Activated CD8-positive, alpha-beta T cell treated with anti-CD3 and anti-CD28 coated beads, Interleukin-2, amount 10 ng/mL, durations not matched to agents 7 days and 5 days (primary cell): Measurements from ENCODE around the gene ARHGAP12. TPM values are rescaled to one million over a fixed set of nuclear protein-coding genes. Genes with fewer than 3 reads are reported as not detected.

Experiments used
- ATAC-seq: fragments of 150-1000 bp; cut with Tn5 transposase; one replicate; pipeline ENCODE4 v1.10.0; 2021; ENCODE audit warnings: moderate library complexity
- CTCF ChIA-PET: fragments of 350-600 bp; sonication (Branson Sonifier 250); formaldehyde crosslinking; loops from one replicate; lab custom pipeline; 2021; ENCODE audit warnings: antibody characterized with exemption; lab: Charles Lee
- POLR2A ChIA-PET: fragments of 350-600 bp; sonication (Branson Sonifier 250); formaldehyde crosslinking; loops from one replicate; lab custom pipeline; 2021; ENCODE audit warnings: antibody characterized with exemption; lab: Charles Lee
- DNase-seq: peaks from one replicate; pipeline ENCODE4 v3.0.0-alpha.2; 2020
- H3K27ac Mint-ChIP-seq: one replicate; pipeline ENCODE4 v1.8.0; 2021; ENCODE audit warnings: mild to moderate bottlenecking, mixed read lengths
- H3K27me3 Mint-ChIP-seq: one replicate; pipeline ENCODE4 v1.8.0; 2021; ENCODE audit warnings: low read depth, mixed read lengths
- H3K36me3 Mint-ChIP-seq: one replicate; pipeline ENCODE4 v1.8.0; 2021; ENCODE audit warnings: low read depth, mixed read lengths
- H3K4me1 Mint-ChIP-seq: one replicate; pipeline ENCODE4 v1.8.0; 2021; ENCODE audit warnings: low read depth, mixed read lengths
- H3K4me3 Mint-ChIP-seq: one replicate; pipeline ENCODE4 v1.8.0; 2021; ENCODE audit warnings: mild to moderate bottlenecking, mixed read lengths
- H3K9me3 Mint-ChIP-seq: one replicate; pipeline ENCODE4 v1.8.0; 2022; ENCODE audit warnings: mixed read lengths; ENCODE audit not compliant: insufficient read depth
- total RNA-seq, 2 experiments: library from RNA; stranded (reverse); gene quantifications; one replicate each; pipeline ENCODE4 v1.2.3, GENCODE V29; 2021

Gene ARHGAP12
- total RNA-seq, 2 experiments from 2014 or later, result 4.9 to 5.5 TPM

DNA sequence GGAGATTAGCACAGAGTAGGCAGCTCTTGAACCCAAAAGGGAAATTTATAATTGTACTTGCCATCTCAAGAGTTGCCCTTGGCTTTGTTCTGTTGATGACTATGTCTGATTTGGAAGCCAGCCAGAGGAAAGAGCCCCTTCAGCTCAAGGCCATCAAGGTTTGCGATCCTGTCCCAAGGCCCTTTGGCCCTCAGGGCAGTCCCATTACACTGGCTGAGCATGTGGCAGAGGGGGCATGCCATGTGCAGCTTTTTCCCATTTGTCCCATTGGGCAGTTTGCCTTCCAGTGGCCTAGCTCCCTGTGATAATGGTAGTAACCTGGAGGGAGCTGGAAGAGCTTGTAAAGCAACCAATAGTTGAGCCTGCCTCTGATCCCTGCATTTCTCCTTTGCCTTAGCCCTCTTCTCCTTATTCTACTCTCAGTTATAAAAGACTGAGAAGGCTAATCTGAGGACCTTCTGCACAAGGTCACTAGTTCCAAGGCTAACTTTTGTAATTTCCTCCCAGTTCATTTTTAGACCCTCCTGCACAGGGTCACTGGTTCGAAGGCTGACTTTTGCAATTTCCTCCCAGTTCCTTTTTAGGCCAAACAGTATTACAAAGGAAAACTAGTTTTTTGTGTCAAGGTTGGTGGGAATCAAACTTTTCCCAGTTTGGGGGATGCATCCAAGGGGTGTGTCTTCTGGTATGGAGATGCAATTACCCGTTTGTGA is 31.0 kb upstream of the ARHGAP12 start:
- no peak for ATAC-seq
- CTCF ChIA-PET, result interaction anchor here (2.6 kb wide), 1 partner anchor 98 kb away, joined by 6 read pairs; no protein-coding TSS in a partner anchor
- POLR2A ChIA-PET, result no interaction called here

DNA sequence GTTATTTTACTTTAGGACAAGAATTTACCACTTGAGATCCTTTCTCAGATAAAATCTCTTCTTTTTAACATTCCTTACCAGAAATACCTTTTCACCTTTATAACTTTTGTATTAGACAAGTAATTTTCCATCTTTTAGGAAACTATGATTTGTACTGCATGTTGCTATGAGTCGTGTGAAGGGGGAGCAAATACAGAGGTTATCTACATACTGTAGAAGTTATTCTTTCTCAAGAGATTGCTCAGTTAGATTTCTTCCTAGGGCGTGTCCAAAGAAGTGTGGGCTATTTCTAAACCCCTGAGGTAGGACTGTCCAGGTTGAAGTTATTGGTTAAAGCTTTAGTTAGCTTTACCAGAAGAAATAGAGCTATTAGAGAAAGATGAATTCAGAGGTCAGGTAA is 30.2 kb upstream of the ARHGAP12 start:
- ATAC-seq (no peak), DNase-seq (no peak)
- Mint-ChIP-seq H3K4me1 (peaks cover 15% of the 10 kb centered on the region), H3K36me3 (peaks cover 6% of the 10 kb centered on the region), H3K9me3 (no peaks in the 10 kb centered on the region), H3K27me3 (peaks cover 3% of the 10 kb centered on the region), H3K4me3 (no peak overlapping the region), H3K27ac (no peak overlapping the region)
- ChIA-PET POLR2A (no interaction called here), CTCF (interaction anchor here (2.6 kb wide), 1 partner anchor 97 kb away, joined by 6 read pairs; no protein-coding TSS in a partner anchor)

More for the DNA sequence above, 31.0 kb upstream of the ARHGAP12 start:
- Mint-ChIP-seq H3K9me3 (no peaks in the 10 kb centered on the region), H3K27me3 (peaks cover 3% of the 10 kb centered on the region), H3K27ac (no peak overlapping the region), H3K4me1 (peaks cover 15% of the 10 kb centered on the region), H3K4me3 (no peak overlapping the region), H3K36me3 (peaks cover 2% of the 10 kb centered on the region)
- DNase-seq, result no peak

DNA sequence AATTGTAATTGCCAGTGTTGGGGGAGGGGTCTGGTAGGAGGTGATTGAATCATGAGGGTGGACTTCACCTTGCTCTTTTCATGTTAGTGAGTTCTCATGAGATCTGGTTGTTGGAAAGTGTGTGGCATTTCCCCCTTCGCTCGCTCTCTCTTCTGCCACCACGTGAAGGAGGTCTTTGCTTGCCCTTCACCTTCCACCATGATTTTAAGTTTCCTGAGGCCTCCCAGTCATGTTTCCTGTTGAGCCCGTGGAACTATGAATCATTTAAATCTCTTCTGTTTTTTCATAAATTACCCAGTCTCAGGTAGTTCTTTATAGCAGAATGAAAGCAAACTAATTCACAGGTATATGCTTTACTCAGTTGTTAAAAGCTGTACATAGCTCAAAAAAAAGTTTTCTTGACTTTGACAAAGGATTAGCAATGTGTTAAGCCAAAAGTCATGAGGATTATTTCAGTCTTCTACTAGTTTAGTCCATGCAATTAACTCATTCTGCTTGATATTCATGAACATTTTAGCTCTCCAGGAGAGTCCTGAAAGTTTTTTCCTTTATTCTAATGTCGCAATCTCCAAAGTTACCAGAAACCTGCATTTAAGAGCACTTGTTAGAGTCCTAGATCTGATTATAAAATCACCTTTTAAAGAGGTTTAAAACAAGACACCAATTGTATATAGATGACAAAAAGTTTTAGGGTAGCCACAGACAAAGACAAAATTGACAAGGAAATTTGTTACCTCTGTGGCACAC is 27.7 kb upstream of the ARHGAP12 start:
- POLR2A ChIA-PET, result no interaction called here
- DNase-seq, result no peak
- Mint-ChIP-seq H3K9me3 (peaks cover 3% of the 10 kb centered on the region), H3K27me3 (peaks cover 3% of the 10 kb centered on the region), H3K4me1 (peaks cover 12% of the 10 kb centered on the region), H3K36me3 (peaks cover 6% of the 10 kb centered on the region), H3K4me3 (no peak overlapping the region), H3K27ac (no peak overlapping the region)
- CTCF ChIA-PET, result interaction anchor here (0.6 kb wide), 1 partner anchor 184 kb away, joined by 3 read pairs; no protein-coding TSS in a partner anchor
- no peak for ATAC-seq

DNA sequence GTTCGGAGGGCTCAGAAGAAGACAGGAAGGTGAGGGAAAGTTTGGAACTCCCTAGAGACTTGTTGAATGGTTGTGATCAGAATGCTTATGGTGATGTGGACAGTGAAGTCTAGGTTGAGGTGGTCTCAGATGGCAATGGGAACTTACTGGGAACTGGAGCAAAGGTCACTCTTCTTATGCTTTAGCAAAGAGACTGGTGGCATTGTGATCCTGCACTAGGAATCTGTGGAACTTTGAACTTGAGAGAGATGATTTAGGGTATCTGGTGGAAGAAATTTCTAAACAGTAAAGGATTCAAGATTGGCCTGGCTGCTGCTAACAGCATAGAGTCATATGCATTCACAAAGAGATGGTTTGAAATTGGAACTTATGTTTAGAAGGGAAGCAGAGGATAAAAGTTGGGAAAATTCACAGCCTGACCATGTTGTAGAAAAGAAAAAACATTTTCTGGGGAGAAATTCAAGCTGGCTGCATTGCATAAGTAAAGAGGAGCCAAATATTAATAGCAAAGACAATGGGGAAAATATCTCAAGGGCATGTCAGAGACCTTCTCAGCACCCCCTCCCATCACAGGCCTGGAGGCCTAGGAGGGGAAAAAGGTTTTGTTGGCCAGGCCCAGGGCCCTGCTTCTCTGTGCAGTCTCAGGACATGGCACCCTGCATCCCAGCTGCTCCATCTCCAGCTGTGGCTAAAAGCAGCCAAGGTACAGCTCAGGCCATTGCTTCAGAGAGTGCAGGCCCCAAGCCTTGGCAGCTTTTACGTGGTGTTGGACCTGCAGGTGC is 26.0 kb upstream of the ARHGAP12 start:
- Mint-ChIP-seq H3K27ac (no peak overlapping the region), H3K9me3 (peaks cover 3% of the 10 kb centered on the region), H3K4me1 (peaks cover 9% of the 10 kb centered on the region), H3K36me3 (peaks cover 4% of the 10 kb centered on the region), H3K4me3 (no peak overlapping the region), H3K27me3 (no peaks in the 10 kb centered on the region)
- POLR2A ChIA-PET, result no interaction called here
- CTCF ChIA-PET, result no interaction called here
- ATAC-seq, result no peak
- no peak for DNase-seq

DNA sequence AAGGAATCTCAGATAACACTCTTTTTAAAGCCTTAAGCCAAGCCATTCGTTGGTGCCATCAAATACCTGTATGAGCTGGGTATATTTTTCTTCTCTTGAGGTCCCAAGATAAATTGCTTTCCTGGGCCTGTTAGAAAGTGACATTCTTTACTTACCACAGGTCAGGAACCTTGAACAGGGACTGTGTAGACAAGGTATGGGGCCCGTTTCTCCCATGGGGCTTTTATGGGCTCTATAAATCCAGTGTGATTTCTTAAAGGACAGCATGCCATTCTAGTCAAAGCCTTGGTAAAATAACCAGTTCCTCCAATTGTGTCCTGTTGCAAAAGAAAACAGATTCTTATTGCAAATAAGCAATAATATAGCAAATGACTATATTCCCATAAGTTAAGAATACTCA is 24.8 kb upstream of the ARHGAP12 start:
- CTCF ChIA-PET, result no interaction called here
- H3K27me3 Mint-ChIP-seq, result no peaks in the 10 kb centered on the region
- no peak overlapping the region for H3K27ac Mint-ChIP-seq
- H3K4me1 Mint-ChIP-seq, result peaks cover 9% of the 10 kb centered on the region
- no peak for DNase-seq
- H3K9me3 Mint-ChIP-seq, result peaks cover 3% of the 10 kb centered on the region
- no peak for ATAC-seq
- POLR2A ChIA-PET, result no interaction called here
- H3K4me3 Mint-ChIP-seq, result no peak overlapping the region
- peaks cover 4% of the 10 kb centered on the region for H3K36me3 Mint-ChIP-seq

DNA sequence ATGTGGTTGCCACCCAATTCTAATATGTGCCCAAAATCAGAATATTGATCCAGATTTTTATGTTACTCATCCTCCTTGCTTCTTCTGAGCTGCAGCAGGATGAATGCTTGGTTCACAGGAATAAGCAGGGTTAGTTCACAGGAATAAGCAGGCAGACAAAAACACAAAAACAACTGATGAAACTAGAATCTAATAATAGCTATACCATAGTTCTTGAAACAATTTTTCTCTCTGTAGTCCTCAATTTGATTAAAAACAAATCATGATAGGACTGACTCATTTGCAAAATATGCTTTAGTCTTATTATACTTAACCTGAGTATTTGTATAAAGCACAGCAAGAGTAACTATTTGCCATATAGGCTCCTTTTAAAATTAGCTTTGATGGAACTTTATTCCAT is 24.4 kb upstream of the ARHGAP12 start:
- Mint-ChIP-seq H3K4me3 (no peak overlapping the region), H3K27me3 (no peaks in the 10 kb centered on the region), H3K36me3 (peaks cover 4% of the 10 kb centered on the region), H3K27ac (no peak overlapping the region), H3K9me3 (peaks cover 3% of the 10 kb centered on the region), H3K4me1 (peaks cover 9% of the 10 kb centered on the region)
- DNase-seq (no peak), ATAC-seq (no peak)
- POLR2A ChIA-PET, result no interaction called here
- CTCF ChIA-PET, result no interaction called here

DNA sequence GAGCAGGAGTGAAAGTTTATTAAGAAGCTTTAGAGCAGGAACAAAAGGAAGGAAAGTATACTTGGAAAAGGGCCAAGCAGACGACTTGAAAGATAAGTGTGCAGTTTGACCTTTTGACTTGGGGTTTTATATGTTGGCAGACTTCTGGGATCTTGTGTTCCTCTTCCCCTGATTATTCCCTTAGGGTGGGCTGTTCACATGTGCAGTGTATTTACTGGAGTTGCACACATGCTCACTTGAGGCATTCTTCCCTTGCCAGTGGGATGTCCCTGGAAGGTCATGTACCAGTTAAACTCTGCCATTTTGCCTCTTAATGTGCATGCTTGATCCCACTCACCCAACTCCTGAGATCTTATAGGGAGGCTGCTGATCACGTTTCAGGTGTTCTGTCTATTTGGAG is 23.4 kb upstream of the ARHGAP12 start:
- peaks cover 3% of the 10 kb centered on the region for H3K9me3 Mint-ChIP-seq
- H3K27ac Mint-ChIP-seq, result no peak overlapping the region
- DNase-seq, result no peak
- CTCF ChIA-PET, result no interaction called here
- H3K36me3 Mint-ChIP-seq, result peaks cover 4% of the 10 kb centered on the region
- POLR2A ChIA-PET, result no interaction called here
- no peaks in the 10 kb centered on the region for H3K27me3 Mint-ChIP-seq
- ATAC-seq, result no peak
- H3K4me3 Mint-ChIP-seq, result no peak overlapping the region
- peaks cover 9% of the 10 kb centered on the region for H3K4me1 Mint-ChIP-seq

DNA sequence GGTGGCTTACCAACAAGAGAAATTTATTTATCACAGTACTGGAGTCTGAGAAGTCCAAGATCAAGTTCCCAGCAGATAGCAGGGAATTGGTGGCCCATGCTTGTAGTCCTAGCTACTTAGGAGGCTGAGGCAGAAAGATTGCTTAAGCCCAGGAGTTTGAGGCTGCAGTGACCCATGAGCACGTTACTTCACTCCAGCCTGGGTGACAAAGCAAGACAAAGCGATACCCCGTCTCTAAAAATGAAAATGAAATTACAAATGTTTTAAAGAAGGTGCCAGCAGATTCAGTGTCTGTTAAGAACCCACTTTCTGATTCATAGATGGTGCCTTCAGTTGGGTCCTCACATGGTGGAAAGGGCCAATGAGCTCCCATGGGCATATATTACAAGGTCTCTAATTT is 20.6 kb upstream of the ARHGAP12 start:
- H3K9me3 Mint-ChIP-seq, result peaks cover 3% of the 10 kb centered on the region
- DNase-seq (no peak), ATAC-seq (no peak)
- ChIA-PET POLR2A (no interaction called here), CTCF (interaction anchor here (1.5 kb wide), 1 partner anchor 36 kb away, joined by 3 read pairs; no protein-coding TSS in a partner anchor)
- no peaks in the 10 kb centered on the region for H3K36me3 Mint-ChIP-seq
- peaks cover 13% of the 10 kb centered on the region for H3K4me1 Mint-ChIP-seq
- no peak overlapping the region for H3K4me3 Mint-ChIP-seq
- H3K27me3 Mint-ChIP-seq, result no peaks in the 10 kb centered on the region
- no peak overlapping the region for H3K27ac Mint-ChIP-seq

DNA sequence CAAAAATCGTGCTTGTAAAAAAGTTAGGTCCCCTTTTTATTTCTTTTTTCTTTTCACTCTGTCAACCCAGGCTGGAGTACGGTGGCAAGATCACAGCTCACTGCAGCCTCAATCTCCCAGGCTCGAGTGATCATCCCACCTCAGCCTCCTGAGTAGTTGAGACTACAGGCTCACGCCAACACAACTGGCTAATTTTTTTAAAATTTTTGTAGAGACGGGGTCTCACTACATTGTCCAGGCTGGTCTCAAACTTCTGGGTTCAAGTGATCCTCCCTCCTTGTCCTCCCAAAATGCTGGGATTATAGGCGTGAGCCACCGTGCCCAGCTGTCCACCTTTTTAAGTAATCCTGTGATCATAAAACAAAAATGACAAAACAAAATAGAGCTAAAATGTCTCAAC is 19.4 kb upstream of the ARHGAP12 start:
- peaks cover 3% of the 10 kb centered on the region for H3K9me3 Mint-ChIP-seq
- H3K36me3 Mint-ChIP-seq, result no peaks in the 10 kb centered on the region
- H3K27me3 Mint-ChIP-seq, result no peaks in the 10 kb centered on the region
- H3K4me3 Mint-ChIP-seq, result no peak overlapping the region
- no peak for ATAC-seq
- H3K27ac Mint-ChIP-seq, result no peak overlapping the region
- DNase-seq, result no peak
- peaks cover 13% of the 10 kb centered on the region for H3K4me1 Mint-ChIP-seq
- POLR2A ChIA-PET, result no interaction called here
- CTCF ChIA-PET, result interaction anchor here (1.5 to 2.1 kb wide), 2 partner anchors 35 to 86 kb away, joined by 3 to 9 read pairs; no protein-coding TSS in a partner anchor

DNA sequence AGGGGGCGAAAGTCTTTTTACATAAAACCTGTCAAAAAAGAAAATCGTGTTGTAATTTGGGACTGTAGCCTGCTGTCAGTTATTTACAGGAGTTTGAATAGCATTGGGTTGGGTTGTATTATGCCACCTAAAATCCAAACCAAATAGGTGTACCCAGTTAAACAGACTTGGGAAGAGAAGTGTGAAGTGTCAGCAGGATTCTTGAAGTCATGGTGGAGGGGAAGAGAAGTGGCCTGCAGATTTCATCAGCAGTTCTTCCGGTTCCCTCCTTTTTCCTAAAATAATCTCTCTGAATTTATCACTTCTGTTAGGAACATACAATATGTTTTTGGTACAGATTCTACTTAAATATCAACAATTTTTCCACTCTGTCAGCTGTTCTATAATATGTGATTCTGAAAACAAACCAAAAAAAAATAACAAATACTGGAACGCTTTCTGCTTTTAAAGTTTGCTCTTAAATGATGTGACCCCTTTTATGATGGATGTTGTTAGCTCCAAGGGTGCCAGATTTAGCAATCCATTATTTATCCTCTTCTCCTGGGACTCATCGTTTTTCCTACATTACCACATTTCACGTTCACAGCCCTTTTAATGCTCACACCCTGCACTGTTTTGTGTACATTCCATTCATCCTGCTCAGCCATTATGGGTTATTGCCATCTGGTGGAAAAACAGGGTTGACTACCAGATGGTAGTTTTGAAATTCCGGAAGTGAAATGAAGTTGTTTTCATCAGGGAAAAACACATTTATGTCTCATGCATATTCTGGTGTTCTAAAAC is 18.7 kb upstream of the ARHGAP12 start:
- ChIA-PET POLR2A (no interaction called here), CTCF (interaction anchor here (0.8 to 2.1 kb wide), 2 partner anchors 26 to 85 kb away, joined by 3 to 9 read pairs; no protein-coding TSS in a partner anchor)
- ATAC-seq, result no peak
- no peak for DNase-seq
- Mint-ChIP-seq H3K4me3 (no peak overlapping the region), H3K27ac (no peak overlapping the region), H3K9me3 (no peaks in the 10 kb centered on the region), H3K4me1 (peaks cover 9% of the 10 kb centered on the region), H3K27me3 (no peaks in the 10 kb centered on the region), H3K36me3 (no peaks in the 10 kb centered on the region)

DNA sequence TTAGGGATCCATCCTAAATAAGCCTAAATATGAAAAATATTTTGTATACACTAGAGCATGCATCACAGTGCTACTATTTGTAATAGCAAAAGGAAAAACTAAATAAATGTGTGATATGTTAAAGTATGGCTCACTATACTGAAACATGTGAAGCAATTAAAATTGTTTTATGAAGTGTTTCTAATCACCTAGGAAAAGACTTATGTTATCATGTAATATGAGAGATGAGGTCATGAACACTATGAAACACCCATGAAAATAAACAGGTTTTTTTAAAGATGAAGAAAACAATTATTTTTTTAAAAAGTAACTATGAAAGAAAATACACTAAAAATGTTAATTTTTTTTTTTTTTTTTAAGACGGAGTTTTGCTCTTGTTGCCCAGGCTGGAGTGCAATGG is 16.8 kb upstream of the ARHGAP12 start:
- peaks cover 8% of the 10 kb centered on the region for H3K4me1 Mint-ChIP-seq
- ChIA-PET POLR2A (no interaction called here), CTCF (no interaction called here)
- no peak for ATAC-seq
- H3K9me3 Mint-ChIP-seq, result no peaks in the 10 kb centered on the region
- H3K36me3 Mint-ChIP-seq, result no peaks in the 10 kb centered on the region
- DNase-seq, result no peak
- no peak overlapping the region for H3K4me3 Mint-ChIP-seq
- no peaks in the 10 kb centered on the region for H3K27me3 Mint-ChIP-seq
- H3K27ac Mint-ChIP-seq, result no peak overlapping the region
